HG03066 (cell line): ENCODE results near the gene RYR2.

ENCODE experiments used
- ATAC-seq: cut with Tn5 transposase; IDR thresholded peaks from one replicate; pipeline ENCODE4 v1.9.1; 2021; ENCODE audit warnings: low read depth; ENCODE audit not compliant: unreplicated experiment

Gene RYR2

GRCh38 chr1:237608433-237608832 lies 566.4 kb downstream of the RYR2 start:
- ATAC-seq, result no peak

- no peak for ATAC-seq
These were observed 568.2 kb downstream of the RYR2 start for GRCh38 chr1:237610157-237610556.

GRCh38 chr1:237613984-237614383 lies 572.0 kb downstream of the RYR2 start:
- no peak for ATAC-seq

- ATAC-seq, result no peak
These were observed 577.6 kb downstream of the RYR2 start for GRCh38 chr1:237619553-237619952.

- no peak for ATAC-seq
These were observed 592.9 kb downstream of the RYR2 start for GRCh38 chr1:237634922-237635321.

- ATAC-seq, result no peak
These were observed 596.6 kb downstream of the RYR2 start for GRCh38 chr1:237638555-237638954.

- no peak for ATAC-seq
These were observed 598.2 kb downstream of the RYR2 start for GRCh38 chr1:237640011-237640671.

- no peak for ATAC-seq
These were observed 599.0 kb downstream of the RYR2 start for GRCh38 chr1:237640966-237641365.

- no peak for ATAC-seq
These were observed 608.8 kb downstream of the RYR2 start for GRCh38 chr1:237650809-237651208.

GRCh38 chr1:237655778-237656177 lies 613.8 kb downstream of the RYR2 start:
- no peak for ATAC-seq

- ATAC-seq, result no peak
These were observed 622.4 kb downstream of the RYR2 start for GRCh38 chr1:237664348-237664747.

GRCh38 chr1:237670302-237670701 lies 628.3 kb downstream of the RYR2 start:
- no peak for ATAC-seq

- no peak for ATAC-seq
These were observed 629.3 kb downstream of the RYR2 start for GRCh38 chr1:237671262-237671661.

GRCh38 chr1:237671935-237672334 lies 630.0 kb downstream of the RYR2 start:
- ATAC-seq, result no peak

GRCh38 chr1:237672748-237673147 lies 630.8 kb downstream of the RYR2 start:
- no peak for ATAC-seq

- ATAC-seq, result no peak
These were observed 631.6 kb downstream of the RYR2 start for GRCh38 chr1:237673631-237674030.

GRCh38 chr1:237677979-237678378 lies 636.0 kb downstream of the RYR2 start:
- no peak for ATAC-seq

GRCh38 chr1:237679687-237680086 lies 637.7 kb downstream of the RYR2 start:
- ATAC-seq, result no peak

- ATAC-seq, result no peak
These were observed 639.2 kb downstream of the RYR2 start for GRCh38 chr1:237681210-237681609.

- ATAC-seq, result no peak
These were observed 642.3 kb downstream of the RYR2 start for GRCh38 chr1:237684236-237684635.

- no peak for ATAC-seq
These were observed 643.6 kb downstream of the RYR2 start for GRCh38 chr1:237685551-237685950.

- ATAC-seq, result no peak
These were observed 645.8 kb downstream of the RYR2 start for GRCh38 chr1:237687804-237688203.

- no peak for ATAC-seq
These were observed 648.7 kb downstream of the RYR2 start for GRCh38 chr1:237690656-237691055.
